ENCODE measurements around the gene CCDC51. TPM values are rescaled to one million over a fixed set of nuclear protein-coding genes. Genes with fewer than 3 reads are reported as not detected.
A peak's percentile ranks its signal among the peaks of the same experiment; 100 is the strongest.

The CCDC51 gene
- total and polyA plus RNA-seq, 2 of the 13 experiments (the other 11 are each of a cell fraction or from before 2014, with no cell fraction given) = 18.1 to 29.4 TPM

DNA sequence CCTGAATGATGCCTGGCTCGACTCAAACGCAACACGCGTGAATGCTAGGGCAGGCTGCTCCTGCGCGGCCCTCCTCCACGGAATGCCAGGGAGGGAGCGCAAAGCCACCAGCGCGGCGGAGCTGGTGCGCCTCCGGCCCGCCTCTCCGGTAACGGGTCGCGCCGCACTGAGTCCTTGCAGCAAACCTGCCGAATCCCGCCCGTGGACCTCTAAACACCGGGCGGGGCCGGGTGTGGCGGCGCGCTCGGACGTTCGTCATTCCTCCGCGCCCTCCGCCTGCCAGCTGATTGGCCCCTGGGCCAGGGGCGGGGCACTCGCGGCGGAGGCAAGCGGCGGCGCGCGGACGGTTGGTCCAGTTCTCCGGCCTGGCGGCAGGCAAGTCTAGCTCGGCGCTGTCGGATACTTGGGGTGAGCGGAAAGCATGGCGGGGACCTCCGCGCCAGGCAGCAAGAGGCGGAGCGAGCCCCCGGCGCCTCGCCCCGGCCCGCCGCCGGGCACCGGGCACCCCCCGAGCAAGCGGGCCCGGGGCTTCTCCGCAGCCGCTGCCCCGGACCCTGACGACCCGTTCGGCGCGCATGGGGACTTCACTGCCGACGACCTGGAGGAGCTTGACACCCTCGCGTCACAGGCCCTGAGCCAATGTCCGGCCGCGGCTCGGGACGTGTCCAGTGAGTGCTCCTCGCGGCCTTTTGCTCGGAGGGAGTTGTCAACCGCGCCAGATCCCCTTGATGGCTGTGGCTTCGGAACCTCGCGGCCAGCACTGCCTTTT lies 6.7 kb upstream of the CCDC51 start, which contains the start of gene ATRIP (continued):
- TF ChIP-seq IRF2 (CRISPR knock-in tag; IDR thresholded peaks at IDR 0.05) (peak; percentile 50; the same call in 1 of the 2 replicates), TOE1 (CRISPR knock-in tag; IDR thresholded peaks at IDR 0.05) (no peak), RFX1 (IDR thresholded peaks at IDR 0.05) (no peak), HDAC2 (CRISPR knock-in tag; IDR thresholded peaks at IDR 0.05) (peak; percentile 62), FOSL2 (CRISPR knock-in tag; IDR thresholded peaks at IDR 0.05) (peak; percentile 16), ZSCAN22 (CRISPR knock-in tag; IDR thresholded peaks at IDR 0.05) (no peak), ZNF614 (CRISPR knock-in tag; IDR thresholded peaks at IDR 0.05; ENCODE audit: borderline replicate concordance) (no peak; the same call in 1 of the 2 replicates), ZNF629 (CRISPR knock-in tag; conservative IDR thresholded peaks at IDR 0.05) (no peak; the same call in 1 of the 2 replicates), THAP11 (CRISPR knock-in tag; IDR thresholded peaks at IDR 0.05) (peak; percentile 89), HMGA1 (CRISPR knock-in tag; conservative IDR thresholded peaks at IDR 0.05) (no peak), NFYB (CRISPR knock-in tag; IDR thresholded peaks at IDR 0.05) (peak; percentile 91), ZEB1 (IDR thresholded peaks at IDR 0.05; ENCODE audit: insufficient replicate concordance, low read depth) (peak; percentile 49), ZNF343 (CRISPR knock-in tag; IDR thresholded peaks at IDR 0.05) (no peak), JUN (CRISPR knock-in tag; IDR thresholded peaks at IDR 0.05) (no peak), ZNF556 (CRISPR knock-in tag; IDR thresholded peaks at IDR 0.05; ENCODE audit: borderline replicate concordance) (no peak), TBX2 (CRISPR knock-in tag; IDR thresholded peaks at IDR 0.05; ENCODE audit: borderline replicate concordance) (peak; percentile 83; the same call in 1 of the 2 replicates)
- TF ChIP-seq, protein P1, sequence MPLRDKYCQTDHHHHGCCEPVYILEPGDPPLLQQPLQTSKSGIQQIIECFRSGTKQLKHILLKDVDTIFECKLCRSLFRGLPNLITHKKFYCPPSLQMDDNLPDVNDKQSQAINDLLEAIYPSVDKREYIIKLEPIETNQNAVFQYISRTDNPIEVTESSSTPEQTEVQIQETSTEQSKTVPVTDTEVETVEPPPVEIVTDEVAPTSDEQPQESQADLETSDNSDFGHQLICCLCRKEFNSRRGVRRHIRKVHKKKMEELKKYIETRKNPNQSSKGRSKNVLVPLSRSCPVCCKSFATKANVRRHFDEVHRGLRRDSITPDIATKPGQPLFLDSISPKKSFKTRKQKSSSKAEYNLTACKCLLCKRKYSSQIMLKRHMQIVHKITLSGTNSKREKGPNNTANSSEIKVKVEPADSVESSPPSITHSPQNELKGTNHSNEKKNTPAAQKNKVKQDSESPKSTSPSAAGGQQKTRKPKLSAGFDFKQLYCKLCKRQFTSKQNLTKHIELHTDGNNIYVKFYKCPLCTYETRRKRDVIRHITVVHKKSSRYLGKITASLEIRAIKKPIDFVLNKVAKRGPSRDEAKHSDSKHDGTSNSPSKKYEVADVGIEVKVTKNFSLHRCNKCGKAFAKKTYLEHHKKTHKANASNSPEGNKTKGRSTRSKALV (CRISPR knock-in tag; IDR thresholded peaks at IDR 0.05) = 0 out of 2 replicates have a peak, but pooled peaks have one; percentile 15
- TF ChIP-seq, protein P2, sequence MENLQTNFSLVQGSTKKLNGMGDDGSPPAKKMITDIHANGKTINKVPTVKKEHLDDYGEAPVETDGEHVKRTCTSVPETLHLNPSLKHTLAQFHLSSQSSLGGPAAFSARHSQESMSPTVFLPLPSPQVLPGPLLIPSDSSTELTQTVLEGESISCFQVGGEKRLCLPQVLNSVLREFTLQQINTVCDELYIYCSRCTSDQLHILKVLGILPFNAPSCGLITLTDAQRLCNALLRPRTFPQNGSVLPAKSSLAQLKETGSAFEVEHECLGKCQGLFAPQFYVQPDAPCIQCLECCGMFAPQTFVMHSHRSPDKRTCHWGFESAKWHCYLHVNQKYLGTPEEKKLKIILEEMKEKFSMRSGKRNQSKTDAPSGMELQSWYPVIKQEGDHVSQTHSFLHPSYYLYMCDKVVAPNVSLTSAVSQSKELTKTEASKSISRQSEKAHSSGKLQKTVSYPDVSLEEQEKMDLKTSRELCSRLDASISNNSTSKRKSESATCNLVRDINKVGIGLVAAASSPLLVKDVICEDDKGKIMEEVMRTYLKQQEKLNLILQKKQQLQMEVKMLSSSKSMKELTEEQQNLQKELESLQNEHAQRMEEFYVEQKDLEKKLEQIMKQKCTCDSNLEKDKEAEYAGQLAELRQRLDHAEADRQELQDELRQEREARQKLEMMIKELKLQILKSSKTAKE (CRISPR knock-in tag; IDR thresholded peaks at IDR 0.05; ENCODE audit: borderline replicate concordance) = 0 out of 2 replicates have a peak, but pooled peaks have one; percentile 26
- TF ChIP-seq, protein P3, sequence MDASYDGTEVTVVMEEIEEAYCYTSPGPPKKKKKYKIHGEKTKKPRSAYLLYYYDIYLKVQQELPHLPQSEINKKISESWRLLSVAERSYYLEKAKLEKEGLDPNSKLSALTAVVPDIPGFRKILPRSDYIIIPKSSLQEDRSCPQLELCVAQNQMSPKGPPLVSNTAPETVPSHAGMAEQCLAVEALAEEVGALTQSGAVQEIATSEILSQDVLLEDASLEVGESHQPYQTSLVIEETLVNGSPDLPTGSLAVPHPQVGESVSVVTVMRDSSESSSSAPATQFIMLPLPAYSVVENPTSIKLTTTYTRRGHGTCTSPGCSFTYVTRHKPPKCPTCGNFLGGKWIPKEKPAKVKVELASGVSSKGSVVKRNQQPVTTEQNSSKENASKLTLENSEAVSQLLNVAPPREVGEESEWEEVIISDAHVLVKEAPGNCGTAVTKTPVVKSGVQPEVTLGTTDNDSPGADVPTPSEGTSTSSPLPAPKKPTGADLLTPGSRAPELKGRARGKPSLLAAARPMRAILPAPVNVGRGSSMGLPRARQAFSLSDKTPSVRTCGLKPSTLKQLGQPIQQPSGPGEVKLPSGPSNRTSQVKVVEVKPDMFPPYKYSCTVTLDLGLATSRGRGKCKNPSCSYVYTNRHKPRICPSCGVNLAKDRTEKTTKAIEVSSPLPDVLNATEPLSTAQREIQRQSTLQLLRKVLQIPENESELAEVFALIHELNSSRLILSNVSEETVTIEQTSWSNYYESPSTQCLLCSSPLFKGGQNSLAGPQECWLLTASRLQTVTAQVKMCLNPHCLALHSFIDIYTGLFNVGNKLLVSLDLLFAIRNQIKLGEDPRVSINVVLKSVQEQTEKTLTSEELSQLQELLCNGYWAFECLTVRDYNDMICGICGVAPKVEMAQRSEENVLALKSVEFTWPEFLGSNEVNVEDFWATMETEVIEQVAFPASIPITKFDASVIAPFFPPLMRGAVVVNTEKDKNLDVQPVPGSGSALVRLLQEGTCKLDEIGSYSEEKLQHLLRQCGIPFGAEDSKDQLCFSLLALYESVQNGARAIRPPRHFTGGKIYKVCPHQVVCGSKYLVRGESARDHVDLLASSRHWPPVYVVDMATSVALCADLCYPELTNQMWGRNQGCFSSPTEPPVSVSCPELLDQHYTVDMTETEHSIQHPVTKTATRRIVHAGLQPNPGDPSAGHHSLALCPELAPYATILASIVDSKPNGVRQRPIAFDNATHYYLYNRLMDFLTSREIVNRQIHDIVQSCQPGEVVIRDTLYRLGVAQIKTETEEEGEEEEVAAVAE (CRISPR knock-in tag; IDR thresholded peaks at IDR 0.05; ENCODE audit: borderline replicate concordance) = peak; percentile 75; the same call in 1 of the 2 replicates
- TF ChIP-seq, protein P4, sequence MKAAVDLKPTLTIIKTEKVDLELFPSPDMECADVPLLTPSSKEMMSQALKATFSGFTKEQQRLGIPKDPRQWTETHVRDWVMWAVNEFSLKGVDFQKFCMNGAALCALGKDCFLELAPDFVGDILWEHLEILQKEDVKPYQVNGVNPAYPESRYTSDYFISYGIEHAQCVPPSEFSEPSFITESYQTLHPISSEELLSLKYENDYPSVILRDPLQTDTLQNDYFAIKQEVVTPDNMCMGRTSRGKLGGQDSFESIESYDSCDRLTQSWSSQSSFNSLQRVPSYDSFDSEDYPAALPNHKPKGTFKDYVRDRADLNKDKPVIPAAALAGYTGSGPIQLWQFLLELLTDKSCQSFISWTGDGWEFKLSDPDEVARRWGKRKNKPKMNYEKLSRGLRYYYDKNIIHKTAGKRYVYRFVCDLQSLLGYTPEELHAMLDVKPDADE (CRISPR knock-in tag; IDR thresholded peaks at IDR 0.05) = no peak

Measured in HepG2 (cell line).